Panc1 (cell line): ENCODE measurements around the gene RUSF1. TPM values are rescaled to one million over a fixed set of nuclear protein-coding genes. Genes with fewer than 3 reads are reported as not detected.

ENCODE experiments used
- ATAC-seq: fragments of 200-7000 bp; cut with Tn5 transposase; 2 replicates; pipeline ENCODE4 v1.9.1; 2020; ENCODE audit warnings: mild to moderate bottlenecking, moderate library complexity
- BruUV-seq: library from RNA; stranded (reverse); fragments of 400-500 nt; replicated peaks from 2 replicates; lab custom pipeline; 2021; lab: Mats Ljungman, UMichigan
- CTCF ChIA-PET: fragments of 300-600 bp; sonication (Branson Sonifier 250); formaldehyde crosslinking; loops from one replicate; lab custom pipeline; 2022; ENCODE audit warnings: antibody characterized with exemption; lab: Charles Lee
- POLR2A ChIA-PET: fragments of 300-600 bp; sonication (Branson Sonifier 250); formaldehyde crosslinking; loops from one replicate; lab custom pipeline; 2022; ENCODE audit warnings: antibody characterized with exemption; lab: Charles Lee
- DNase-seq: peaks from one replicate; pipeline ENCODE4 v3.0.0-alpha.2; 2010; ENCODE audit warnings: low read depth, low spot score
- H3K27ac ChIP-seq: 2 replicates; pipeline ENCODE4 v1.5.1; 2011; ENCODE audit warnings: mild to moderate bottlenecking, low read length, inconsistent platforms
- H3K27me3 ChIP-seq: fragments of 200-500 bp; sonication (Bioruptor generic); 2 replicates; pipeline ENCODE4 v1.6.0; 2014; ENCODE audit warnings: low read length, inconsistent platforms; ENCODE audit not compliant: control insufficient read depth, insufficient read depth
- H3K36me3 ChIP-seq: fragments of 200-500 bp; sonication (Bioruptor generic); 2 replicates; pipeline ENCODE4 v1.5.1; 2014; ENCODE audit warnings: inconsistent platforms, mild to moderate bottlenecking, low read length, moderate library complexity; ENCODE audit not compliant: control insufficient read depth, insufficient read depth
- H3K4me1 ChIP-seq: 2 replicates; pipeline ENCODE4 v1.5.1; 2011; ENCODE audit warnings: inconsistent platforms, mild to moderate bottlenecking, low read length, moderate library complexity; ENCODE audit not compliant: control insufficient read depth, insufficient read depth
- H3K4me3 ChIP-seq, 2 experiments: 2 replicates each; pipeline ENCODE4 v1.5.1; 2011 to 2012; ENCODE audit warnings: low read depth in 2 of 2, low read length in 2 of 2, mild to moderate bottlenecking in 2 of 2, inconsistent platforms in 1 of 2, moderate library complexity in 1 of 2
- H3K9me3 ChIP-seq: fragments of 200-500 bp; sonication (Bioruptor generic); 2 replicates; pipeline ENCODE4 v1.5.1; 2014; ENCODE audit warnings: low read depth, mild to moderate bottlenecking, inconsistent platforms, low read length, moderate library complexity; ENCODE audit not compliant: control insufficient read depth, insufficient read depth
- CTCF ChIP-seq: fragments of 450-650 bp; IDR thresholded peaks from 2 replicates; pipeline ENCODE4 v1.5.1; 2017; ENCODE audit warnings: mild to moderate bottlenecking
- POLR2AphosphoS5 ChIP-seq: IDR thresholded peaks from 2 replicates; pipeline ENCODE4 v1.6.1; 2012; ENCODE audit warnings: mild to moderate bottlenecking, low read depth, low read length, moderate library complexity
- REST ChIP-seq, 2 experiments: IDR thresholded peaks; 2 replicates each; pipeline ENCODE4 v1.6.1; 2011 to 2012; ENCODE audit warnings: low read depth in 2 of 2, control low read depth in 1 of 2, low read length in 1 of 2, mild to moderate bottlenecking in 1 of 2, moderate library complexity in 1 of 2; ENCODE audit not compliant: insufficient read depth in 1 of 2
- SIN3A ChIP-seq: IDR thresholded peaks from 2 replicates; pipeline ENCODE4 v1.6.1; 2012; ENCODE audit warnings: low read depth, mild to moderate bottlenecking, low read length, moderate library complexity, borderline replicate concordance; ENCODE audit not compliant: insufficient read depth
- TCF7L2 ChIP-seq: IDR thresholded peaks from 2 replicates; pipeline ENCODE4 v1.6.1; 2011; ENCODE audit warnings: mild to moderate bottlenecking, low read depth, low read length, inconsistent platforms
- in situ Hi-C: cut with HindIII; loops from 2 replicates; pipeline ENCODE4 v1.10.0; 2016; ENCODE audit warnings: low sequenced_read_pairs, low pct_unique_long_range_greater_than_20kb
- intact Hi-C: fragments of 100-400 bp; cut with micrococcal nuclease; formaldehyde crosslinking; loops from one replicate; pipeline ENCODE4 v1.10.0; 2022; ENCODE audit not compliant: unreplicated experiment
- total RNA-seq: library from RNA; stranded (reverse); gene quantifications from one replicate; pipeline ENCODE4 v1.2.1, GENCODE V29; 2021; ENCODE audit not compliant: unreplicated experiment

RUSF1 gene
- total RNA-seq, 1 experiment from 2014 or later: 47.4 TPM

GRCh38 chr16:31488468-31489297 is 19.5 kb downstream of the RUSF1 start:
- Histone ChIP-seq H3K4me1 (no peaks in the 10 kb centered on the region), H3K27me3 (no peaks in the 10 kb centered on the region), H3K36me3 (no peaks in the 10 kb centered on the region; the same call in 1 of the 2 replicates), H3K27ac (no peak overlapping the region), H3K4me3 (peak overlapping the region; percentile 57 to 72; a peak in 2 of 4 replicates), H3K9me3 (no peaks in the 10 kb centered on the region)
- intact Hi-C loops: loop anchor here (10.0 kb wide), 1 partner anchor 186 kb away; no protein-coding TSS in a partner anchor
- CTCF ChIA-PET: no interaction called here
- in situ Hi-C loops: no loop called here
- POLR2A ChIA-PET: no interaction called here
- BruUV-seq: no TSS peak
- ATAC-seq (no peak), DNase-seq (no peak)
- no peak for TF ChIP-seq TCF7L2
- no peak for TF ChIP-seq CTCF
- TF ChIP-seq REST (IDR thresholded peaks at IDR 0.05; ENCODE audit: insufficient read depth in 1 of 2, low read depth in 2 of 2, low read length in 1 of 2): no peak
- no peak; the same call in 1 of the 2 replicates for TF ChIP-seq POLR2AphosphoS5
- TF ChIP-seq SIN3A: no peak

GRCh38 chr16:31487720-31488467 is 20.3 kb downstream of the RUSF1 start:
- POLR2A ChIA-PET: no interaction called here
- peak; percentile 91 for ATAC-seq
- H3K4me3 ChIP-seq: peak overlapping the region; percentile 57 to 72
- in situ Hi-C loops: no loop called here
- CTCF ChIA-PET: no interaction called here
- no peaks in the 10 kb centered on the region for H3K4me1 ChIP-seq
- DNase-seq: no peak
- TF ChIP-seq CTCF (no peak), SIN3A (no peak), POLR2AphosphoS5 (no peak; the same call in 1 of the 2 replicates), TCF7L2 (no peak), REST (IDR thresholded peaks at IDR 0.05; ENCODE audit: insufficient read depth in 1 of 2, low read depth in 2 of 2, low read length in 1 of 2) (no peak)
- H3K27ac ChIP-seq: peak overlapping the region; percentile 54; the same call in 1 of the 2 replicates
- H3K36me3 ChIP-seq: no peaks in the 10 kb centered on the region; the same call in 1 of the 2 replicates
- BruUV-seq: no TSS peak
- H3K9me3 ChIP-seq: no peaks in the 10 kb centered on the region
- intact Hi-C loops: loop anchor here (10.0 kb wide), 1 partner anchor 187 kb away; no protein-coding TSS in a partner anchor
- H3K27me3 ChIP-seq: no peaks in the 10 kb centered on the region
